GM12872 (cell line): Measurements from ENCODE around the gene CD300LG.

Source experiments
- TF ChIP-seq, protein P1 (sequence below): IDR thresholded peaks from 3 replicates; pipeline ENCODE4 v1.5.1; 2011; ENCODE audit warnings: low read depth, mild to moderate bottlenecking, low read length, moderate library complexity; ENCODE audit not compliant: insufficient read depth

Gene CD300LG

DNA sequence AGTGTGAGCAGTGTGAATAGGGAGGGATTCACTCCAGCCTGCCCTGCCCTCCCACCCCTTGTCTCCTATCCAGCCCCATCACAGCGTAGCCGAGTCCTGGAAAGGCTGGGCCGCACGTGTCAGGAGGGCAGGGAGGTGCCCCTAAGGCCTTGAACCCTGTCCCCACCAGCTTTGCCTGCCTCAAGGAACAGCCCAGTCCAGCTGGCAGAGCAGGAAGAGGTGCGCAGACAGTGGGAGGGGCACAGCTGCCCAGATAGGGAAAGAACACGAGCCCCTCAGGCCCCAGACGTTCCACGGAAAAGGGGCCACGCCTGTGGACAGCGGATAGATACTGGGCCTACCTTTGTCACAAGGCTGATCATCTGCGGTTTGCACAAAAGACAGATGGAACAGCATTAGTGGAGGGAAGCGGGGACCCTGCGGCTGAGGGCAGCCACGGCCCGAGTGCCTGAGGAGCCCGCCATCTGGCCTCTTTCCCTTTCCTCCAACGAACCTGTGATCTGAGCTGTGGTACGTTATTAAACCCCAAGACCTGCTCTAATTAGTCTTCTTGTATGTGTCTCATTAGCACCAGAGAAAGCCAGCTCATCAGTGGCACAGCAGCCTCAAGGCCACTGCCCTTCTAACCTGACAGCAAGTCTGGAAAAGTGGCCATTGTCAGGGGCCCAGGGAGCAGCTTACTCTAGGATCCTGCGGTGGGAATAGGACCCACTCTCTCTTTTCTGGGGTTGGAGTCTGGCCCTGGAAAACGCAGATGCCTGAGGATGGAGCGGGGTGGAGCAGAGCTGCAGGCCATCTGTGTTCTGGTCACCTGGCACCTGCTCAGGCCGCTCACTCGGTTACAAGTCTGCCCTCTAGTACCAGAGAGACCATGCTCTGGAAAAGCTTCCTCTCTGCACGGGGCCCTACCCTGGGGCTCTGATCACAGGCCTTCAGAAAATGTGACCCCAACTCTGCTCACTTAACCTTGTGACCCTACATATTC lies 30.3 kb upstream of the CD300LG start:
- TF ChIP-seq, protein P1, sequence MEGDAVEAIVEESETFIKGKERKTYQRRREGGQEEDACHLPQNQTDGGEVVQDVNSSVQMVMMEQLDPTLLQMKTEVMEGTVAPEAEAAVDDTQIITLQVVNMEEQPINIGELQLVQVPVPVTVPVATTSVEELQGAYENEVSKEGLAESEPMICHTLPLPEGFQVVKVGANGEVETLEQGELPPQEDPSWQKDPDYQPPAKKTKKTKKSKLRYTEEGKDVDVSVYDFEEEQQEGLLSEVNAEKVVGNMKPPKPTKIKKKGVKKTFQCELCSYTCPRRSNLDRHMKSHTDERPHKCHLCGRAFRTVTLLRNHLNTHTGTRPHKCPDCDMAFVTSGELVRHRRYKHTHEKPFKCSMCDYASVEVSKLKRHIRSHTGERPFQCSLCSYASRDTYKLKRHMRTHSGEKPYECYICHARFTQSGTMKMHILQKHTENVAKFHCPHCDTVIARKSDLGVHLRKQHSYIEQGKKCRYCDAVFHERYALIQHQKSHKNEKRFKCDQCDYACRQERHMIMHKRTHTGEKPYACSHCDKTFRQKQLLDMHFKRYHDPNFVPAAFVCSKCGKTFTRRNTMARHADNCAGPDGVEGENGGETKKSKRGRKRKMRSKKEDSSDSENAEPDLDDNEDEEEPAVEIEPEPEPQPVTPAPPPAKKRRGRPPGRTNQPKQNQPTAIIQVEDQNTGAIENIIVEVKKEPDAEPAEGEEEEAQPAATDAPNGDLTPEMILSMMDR = no peak

DNA sequence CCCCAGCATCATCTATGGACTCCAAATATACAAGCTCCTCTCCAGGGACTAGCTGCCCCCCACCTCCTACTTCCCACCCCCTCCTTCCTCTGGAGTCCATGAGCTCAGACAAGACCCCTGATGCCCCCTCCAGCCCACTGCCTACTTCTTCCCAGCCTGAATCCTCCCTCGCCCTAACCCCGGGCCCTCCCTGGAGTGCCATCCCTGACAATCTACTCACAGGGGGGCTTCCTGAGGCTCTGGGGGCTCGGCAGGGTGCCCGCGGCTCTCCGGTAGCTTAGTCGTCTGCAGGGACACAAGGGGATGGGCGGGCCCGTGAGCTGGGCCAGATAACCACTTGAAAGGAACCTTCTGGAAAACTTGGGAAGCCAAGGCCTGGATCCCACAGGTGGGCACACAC lies 29.1 kb upstream of the CD300LG start:
- TF ChIP-seq, protein P1 = no peak

DNA sequence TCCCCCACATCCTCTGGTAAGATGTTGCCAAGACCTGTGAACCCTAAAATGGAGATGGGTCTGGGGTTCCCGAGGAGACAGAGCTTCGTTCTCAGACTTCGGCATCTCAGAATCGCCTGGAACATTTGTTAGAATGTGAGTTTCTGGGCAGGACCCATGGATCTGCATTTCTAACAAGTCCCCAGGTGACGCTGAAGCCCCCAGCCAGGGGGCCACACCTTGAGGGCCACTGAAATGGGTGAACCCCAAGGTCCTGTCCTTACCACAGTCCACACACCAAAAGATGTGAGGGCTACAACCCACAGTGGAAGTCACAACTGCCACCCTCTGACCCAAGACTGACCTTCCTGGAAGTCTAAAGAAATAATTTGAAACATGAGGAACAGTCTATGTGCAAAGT lies 28.0 kb upstream of the CD300LG start:
- TF ChIP-seq, protein P1 = no peak

DNA sequence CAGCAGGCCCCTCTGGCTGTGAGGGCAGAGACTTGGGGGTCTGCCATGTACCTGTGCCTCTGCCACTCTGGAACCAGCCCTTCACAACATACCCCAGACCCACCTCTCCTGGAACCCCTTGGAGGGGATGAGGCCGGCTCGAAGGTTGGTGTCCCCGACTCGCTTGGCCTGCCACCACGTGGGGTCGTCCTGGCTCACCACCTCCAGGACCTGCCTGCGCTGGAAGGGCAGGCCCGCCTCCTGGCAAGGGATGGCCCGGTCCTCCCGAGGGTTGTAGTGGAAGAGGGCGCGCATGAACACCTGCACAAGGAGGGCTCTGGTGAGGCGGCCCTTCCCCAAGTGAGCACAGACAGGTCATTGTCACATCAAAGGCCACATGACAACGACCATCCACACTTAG lies 26.2 kb upstream of the CD300LG start:
- TF ChIP-seq, protein P1 = no peak

DNA sequence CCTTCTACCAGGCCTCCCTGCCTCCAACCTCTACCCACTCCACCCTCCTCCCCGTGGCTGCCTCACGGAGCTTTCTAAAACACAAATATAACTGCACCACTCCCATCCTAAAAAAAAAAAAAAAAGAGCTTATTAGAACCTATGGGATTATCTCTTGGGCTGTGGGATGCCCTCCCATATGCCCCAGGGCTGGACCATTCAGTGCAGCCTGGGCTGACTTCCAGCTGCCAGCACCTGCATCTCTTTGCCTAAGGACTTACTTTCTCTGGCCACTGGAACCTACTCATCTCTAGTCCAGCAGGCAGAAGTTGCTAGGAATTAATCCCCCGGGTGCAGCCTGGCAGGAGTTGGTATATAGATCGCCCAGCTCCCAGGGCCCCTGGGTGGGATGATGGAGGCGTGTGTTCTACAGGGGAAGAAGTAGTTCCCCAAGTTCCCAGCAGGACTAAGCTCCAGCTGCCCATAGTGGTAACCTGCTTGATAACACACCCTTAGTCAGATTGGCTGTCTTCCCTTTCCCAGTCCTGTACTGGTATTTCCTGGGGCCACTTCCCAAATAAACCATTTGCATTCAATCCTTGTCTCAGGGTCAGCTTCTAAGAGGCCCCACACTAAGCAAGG lies 24.3 kb upstream of the CD300LG start:
- TF ChIP-seq, protein P1 = no peak

DNA sequence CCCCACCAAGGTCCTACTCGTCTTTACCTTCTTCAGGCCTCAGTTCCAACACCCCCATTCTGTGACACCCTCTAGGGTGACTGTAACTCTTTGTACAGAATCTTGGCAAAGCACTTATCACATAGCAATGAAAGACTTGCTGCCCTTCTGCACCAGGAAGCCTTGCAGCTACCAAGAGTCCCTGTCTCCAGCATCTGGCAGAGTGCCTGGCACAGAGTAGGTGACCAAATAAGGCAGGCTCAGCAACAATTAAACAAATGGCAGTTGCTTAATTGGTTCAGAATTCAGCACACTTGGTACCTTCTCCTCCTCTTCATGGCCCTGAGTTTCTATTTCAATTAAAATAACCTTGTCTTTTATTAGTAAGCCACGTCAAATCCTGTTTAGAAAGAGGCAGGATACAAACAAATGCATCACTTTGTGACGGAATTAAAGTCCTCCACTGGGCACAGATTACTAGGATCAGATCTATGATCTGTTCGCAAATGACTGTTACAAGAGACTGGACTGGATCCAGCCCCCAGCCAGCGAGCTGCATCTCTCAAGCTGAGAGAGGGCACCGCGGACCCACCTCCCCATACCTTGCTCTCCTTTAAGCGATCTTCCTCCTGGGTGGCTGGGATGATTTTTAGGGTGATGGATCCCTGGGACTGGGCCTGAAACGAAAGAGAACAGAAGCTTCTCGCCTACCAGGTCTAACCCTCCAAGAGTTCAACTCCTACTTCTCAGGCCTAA lies 23.5 kb upstream of the CD300LG start:
- TF ChIP-seq, protein P1 = no peak

DNA sequence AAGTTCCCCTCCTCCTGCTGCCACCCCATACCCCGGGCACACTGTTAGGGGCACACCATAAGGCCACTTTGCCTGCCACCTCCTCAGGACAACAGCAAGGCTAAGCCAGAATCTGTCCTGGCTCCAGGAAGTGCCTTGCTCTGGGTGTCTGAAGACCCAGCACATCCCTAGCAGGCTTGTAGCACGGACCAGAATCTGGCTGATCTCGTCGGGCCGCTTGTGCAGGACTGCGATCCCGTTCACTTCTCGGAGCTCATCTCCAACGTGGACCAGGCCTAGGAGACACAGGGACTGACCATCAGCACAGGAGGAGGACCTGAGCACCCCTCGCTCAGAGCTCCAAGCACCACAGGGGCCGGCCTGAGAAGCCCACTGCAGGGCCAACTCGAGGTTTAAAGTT lies 21.4 kb upstream of the CD300LG start:
- TF ChIP-seq, protein P1 = no peak
